Neural cell (in vitro differentiated cells): ENCODE results near the gene DSCAM. TPM values are rescaled to one million over a fixed set of nuclear protein-coding genes. Genes with fewer than 3 reads are reported as not detected.
"Not testable (repeated sequence)": the region's sequence is repeated elsewhere in the genome, so short reads cannot be mapped to it uniquely, and the experiment has no call there.

Experiments
- H2AFZ ChIP-seq: fragments of 200-600, 300-800 bp; sonication (generic), shearing (Covaris generic); 2 replicates; pipeline ENCODE4 v1.6.0; 2014; ENCODE audit warnings: low read depth, mild to moderate bottlenecking, antibody characterized with exemption, low read length, moderate library complexity
- H3F3A ChIP-seq: fragments of 200-600 bp; shearing (Covaris generic); 2 replicates; pipeline ENCODE4 v1.6.1; 2016; ENCODE audit warnings: mild to moderate bottlenecking, moderate library complexity, mixed read lengths, antibody characterized with exemption, low read length; ENCODE audit not compliant: insufficient read depth, poor library complexity, severe bottlenecking
- H3K27ac ChIP-seq: fragments of 200-600, 300-800 bp; sonication (generic), shearing (Covaris generic); 2 replicates; pipeline ENCODE4 v1.5.1; 2014; ENCODE audit warnings: mild to moderate bottlenecking, low read length, moderate library complexity
- H3K27me3 ChIP-seq: fragments of 300-800, 200-600 bp; sonication (generic), shearing (Covaris generic); 2 replicates; pipeline ENCODE4 v1.6.0; 2014; ENCODE audit warnings: mild to moderate bottlenecking, low read depth, low read length, moderate library complexity; ENCODE audit not compliant: insufficient read depth
- H3K36me3 ChIP-seq: fragments of 300-800, 200-600 bp; sonication (generic), shearing (Covaris generic); 2 replicates; pipeline ENCODE4 v1.5.1; 2014; ENCODE audit warnings: mild to moderate bottlenecking, antibody characterized with exemption, low read length, moderate library complexity; ENCODE audit not compliant: insufficient read depth
- H3K4me2 ChIP-seq: fragments of 300-800, 200-600 bp; sonication (generic), shearing (Covaris generic); 2 replicates; pipeline ENCODE4 v1.6.0; 2014; ENCODE audit warnings: mild to moderate bottlenecking, low read length
- H3K4me3 ChIP-seq: fragments of 300-800, 200-600 bp; sonication (generic), shearing (Covaris generic); 2 replicates; pipeline ENCODE4 v1.5.1; 2014; ENCODE audit warnings: mild to moderate bottlenecking, low read length, moderate library complexity
- H3K79me2 ChIP-seq: fragments of 200-600 bp; shearing (Covaris generic); replicated peaks from 2 replicates; pipeline ENCODE4 v1.6.0; 2014; ENCODE audit warnings: mild to moderate bottlenecking, low read length, moderate library complexity; ENCODE audit not compliant: insufficient read depth
- H3K9ac ChIP-seq: fragments of 300-800, 200-600 bp; sonication (generic), shearing (Covaris generic); 2 replicates; pipeline ENCODE4 v1.6.1; 2016; ENCODE audit warnings: mild to moderate bottlenecking, low read length, mixed read lengths
- H3K9me2 ChIP-seq: fragments of 200-600 bp; shearing (Covaris generic); 2 replicates; pipeline ENCODE4 v1.6.1; 2016; ENCODE audit warnings: mild to moderate bottlenecking, low read length, mixed read lengths; ENCODE audit not compliant: insufficient read depth
- H3K9me3 ChIP-seq: fragments of 200-600, 300-800 bp; sonication (generic), shearing (Covaris generic); 2 replicates; pipeline ENCODE4 v1.6.1; 2016; ENCODE audit warnings: mild to moderate bottlenecking, mixed run types, low read length, moderate library complexity, mixed read lengths
- H4K20me1 ChIP-seq: fragments of 200-600 bp; shearing (Covaris generic); 2 replicates; pipeline ENCODE4 v1.6.1; 2016; ENCODE audit warnings: mild to moderate bottlenecking, mixed run types; ENCODE audit not compliant: insufficient read depth
- CTCF ChIP-seq: fragments of 450-650 bp; IDR thresholded peaks from 2 replicates; pipeline ENCODE4 v1.5.1; 2014; ENCODE audit warnings: antibody characterized with exemption, mild to moderate bottlenecking, moderate library complexity; ENCODE audit not compliant: poor library complexity, severe bottlenecking
- EP300 ChIP-seq: fragments of 450-650 bp; conservative IDR thresholded peaks from 2 replicates; pipeline ENCODE4 v1.6.1; 2014; ENCODE audit warnings: antibody characterized with exemption, mild to moderate bottlenecking, moderate library complexity; ENCODE audit not compliant: poor library complexity, severe bottlenecking
- EZH2 ChIP-seq: fragments of 200-600, 300-800 bp; shearing (Covaris generic), sonication (generic); IDR thresholded peaks from 2 replicates; pipeline ENCODE4 v1.6.1; 2014; ENCODE audit warnings: antibody characterized with exemption, low read length, borderline replicate concordance, mild to moderate bottlenecking; ENCODE audit not compliant: insufficient read depth, poor library complexity, severe bottlenecking
- MXI1 ChIP-seq: fragments of 450-650 bp; conservative IDR thresholded peaks from 2 replicates; pipeline ENCODE4 v1.6.1; 2014; ENCODE audit warnings: antibody characterized with exemption, mild to moderate bottlenecking; ENCODE audit not compliant: poor library complexity, severe bottlenecking
- POLR2AphosphoS5 ChIP-seq: IDR thresholded peaks from 2 replicates; pipeline ENCODE4 v1.6.1; 2012
- RAD21 ChIP-seq: fragments of 450-650 bp; conservative IDR thresholded peaks from 2 replicates; pipeline ENCODE4 v1.6.1; 2014; ENCODE audit warnings: antibody characterized with exemption, mild to moderate bottlenecking, moderate library complexity
- SMC3 ChIP-seq: fragments of 450-650 bp; conservative IDR thresholded peaks from 2 replicates; pipeline ENCODE4 v1.6.1; 2014; ENCODE audit warnings: antibody characterized with exemption, mild to moderate bottlenecking, moderate library complexity; ENCODE audit not compliant: poor library complexity
- TAF1 ChIP-seq: IDR thresholded peaks from 2 replicates; pipeline ENCODE4 v1.6.1; 2012; ENCODE audit warnings: low read depth
- polyA plus RNA-seq: library from polyadenylated mRNA; depleted of rRNA; stranded (reverse); fragments of >200 nt; gene quantifications from 2 replicates; pipeline ENCODE4 v1.2.3, GENCODE V29; 2014
- TF ChIP-seq, protein P1 (sequence below): IDR thresholded peaks from 2 replicates; pipeline ENCODE4 v1.6.1; 2012; ENCODE audit warnings: borderline replicate concordance

DSCAM gene
- polyA plus RNA-seq, 1 donor from 2014 or later, result 5.3 TPM

DNA sequence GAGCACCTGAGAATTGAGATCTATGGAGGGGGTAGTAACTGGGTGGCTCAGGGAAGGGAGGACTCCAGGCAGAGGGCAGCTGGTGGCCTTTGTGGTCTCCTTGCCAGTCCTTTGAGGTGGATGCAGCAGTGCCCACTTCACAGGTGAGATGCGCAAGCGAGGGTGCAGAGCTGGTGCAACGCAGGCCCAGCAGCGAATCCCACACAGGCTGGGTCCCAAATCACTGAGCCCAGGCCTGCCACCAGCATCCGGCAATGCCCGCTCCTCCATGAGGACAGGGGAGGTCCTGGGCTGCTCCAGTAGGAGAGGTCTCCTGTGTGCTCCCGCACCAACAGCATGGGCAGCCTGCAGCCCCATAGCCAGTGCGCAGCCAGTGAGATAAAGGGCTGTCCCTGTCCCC is 661.8 kb downstream of the DSCAM start:
- Histone ChIP-seq H2AFZ (no peak overlapping the region), H3K79me2 (no peaks in the 10 kb centered on the region), H3K9ac (no peak overlapping the region), H3K36me3 (no peaks in the 10 kb centered on the region), H3K4me2 (no peak overlapping the region), H3K4me3 (no peak overlapping the region), H3K27ac (no peak overlapping the region), H3F3A (peaks cover 3% of the 10 kb centered on the region), H3K27me3 (no peaks in the 10 kb centered on the region), H3K9me3 (no peaks in the 10 kb centered on the region), H4K20me1 (no peaks in the 10 kb centered on the region), H3K9me2 (no peaks in the 10 kb centered on the region)
- no peak for TF ChIP-seq MXI1
- TF ChIP-seq RAD21, result no peak
- no peak for TF ChIP-seq EZH2
- no peak for TF ChIP-seq TAF1
- no peak for TF ChIP-seq POLR2AphosphoS5
- TF ChIP-seq EP300, result no peak
- TF ChIP-seq, protein P1, sequence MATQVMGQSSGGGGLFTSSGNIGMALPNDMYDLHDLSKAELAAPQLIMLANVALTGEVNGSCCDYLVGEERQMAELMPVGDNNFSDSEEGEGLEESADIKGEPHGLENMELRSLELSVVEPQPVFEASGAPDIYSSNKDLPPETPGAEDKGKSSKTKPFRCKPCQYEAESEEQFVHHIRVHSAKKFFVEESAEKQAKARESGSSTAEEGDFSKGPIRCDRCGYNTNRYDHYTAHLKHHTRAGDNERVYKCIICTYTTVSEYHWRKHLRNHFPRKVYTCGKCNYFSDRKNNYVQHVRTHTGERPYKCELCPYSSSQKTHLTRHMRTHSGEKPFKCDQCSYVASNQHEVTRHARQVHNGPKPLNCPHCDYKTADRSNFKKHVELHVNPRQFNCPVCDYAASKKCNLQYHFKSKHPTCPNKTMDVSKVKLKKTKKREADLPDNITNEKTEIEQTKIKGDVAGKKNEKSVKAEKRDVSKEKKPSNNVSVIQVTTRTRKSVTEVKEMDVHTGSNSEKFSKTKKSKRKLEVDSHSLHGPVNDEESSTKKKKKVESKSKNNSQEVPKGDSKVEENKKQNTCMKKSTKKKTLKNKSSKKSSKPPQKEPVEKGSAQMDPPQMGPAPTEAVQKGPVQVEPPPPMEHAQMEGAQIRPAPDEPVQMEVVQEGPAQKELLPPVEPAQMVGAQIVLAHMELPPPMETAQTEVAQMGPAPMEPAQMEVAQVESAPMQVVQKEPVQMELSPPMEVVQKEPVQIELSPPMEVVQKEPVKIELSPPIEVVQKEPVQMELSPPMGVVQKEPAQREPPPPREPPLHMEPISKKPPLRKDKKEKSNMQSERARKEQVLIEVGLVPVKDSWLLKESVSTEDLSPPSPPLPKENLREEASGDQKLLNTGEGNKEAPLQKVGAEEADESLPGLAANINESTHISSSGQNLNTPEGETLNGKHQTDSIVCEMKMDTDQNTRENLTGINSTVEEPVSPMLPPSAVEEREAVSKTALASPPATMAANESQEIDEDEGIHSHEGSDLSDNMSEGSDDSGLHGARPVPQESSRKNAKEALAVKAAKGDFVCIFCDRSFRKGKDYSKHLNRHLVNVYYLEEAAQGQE, result no peak
- no peak for TF ChIP-seq SMC3
- no peak for TF ChIP-seq CTCF

DNA sequence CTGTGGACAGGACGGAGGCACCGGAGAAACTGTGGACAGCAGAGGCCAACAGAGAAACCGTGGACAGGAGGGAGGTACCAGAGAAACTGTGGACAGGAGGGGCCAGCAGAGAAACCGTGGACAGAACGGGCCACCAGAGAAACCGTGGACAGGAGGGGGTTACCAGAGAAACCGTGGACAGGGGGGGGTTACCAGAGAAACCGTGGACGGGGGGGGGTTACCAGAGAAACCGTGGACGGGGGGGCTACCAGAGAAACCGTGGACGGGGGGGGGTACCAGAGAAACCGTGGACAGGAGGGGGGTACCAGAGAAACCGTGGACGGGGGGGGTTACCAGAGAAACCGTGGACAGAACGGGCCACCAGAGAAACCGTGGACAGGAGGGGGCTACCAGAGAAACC is 664.5 kb downstream of the DSCAM start:
- not testable (repeated sequence) for H3K9me2 ChIP-seq, H2AFZ ChIP-seq, H3K27me3 ChIP-seq, H3K36me3 ChIP-seq, H3K9me3 ChIP-seq, H3F3A ChIP-seq, H3K4me3 ChIP-seq, H3K79me2 ChIP-seq, H3K9ac ChIP-seq, H3K27ac ChIP-seq, H3K4me2 ChIP-seq, H4K20me1 ChIP-seq

- no peaks in the 10 kb centered on the region for H3K36me3 ChIP-seq
- no peaks in the 10 kb centered on the region for H3K9me3 ChIP-seq
- H2AFZ ChIP-seq, result no peak overlapping the region
- H3F3A ChIP-seq, result no peaks in the 10 kb centered on the region
- H3K27me3 ChIP-seq, result no peaks in the 10 kb centered on the region
- no peak for TF ChIP-seq MXI1
- no peak for TF ChIP-seq RAD21
- TF ChIP-seq, protein P1, result no peak
- no peak for TF ChIP-seq SMC3
- no peak for TF ChIP-seq EP300
- TF ChIP-seq TAF1, result no peak
- no peak for TF ChIP-seq CTCF
- no peak for TF ChIP-seq POLR2AphosphoS5
- no peak for TF ChIP-seq EZH2
- H4K20me1 ChIP-seq, result no peaks in the 10 kb centered on the region
- no peaks in the 10 kb centered on the region for H3K79me2 ChIP-seq
- no peak overlapping the region for H3K27ac ChIP-seq
- no peak overlapping the region for H3K9ac ChIP-seq
- no peak overlapping the region for H3K4me3 ChIP-seq
- H3K9me2 ChIP-seq, result no peaks in the 10 kb centered on the region
- H3K4me2 ChIP-seq, result no peak overlapping the region
Measured at GRCh38 chr21:40179166-40179565, 667.8 kb downstream of the DSCAM start.
